HEK293 (cell line): ENCODE data around the gene CC2D2A.

Source experiments
- KLF10 ChIP-seq: fragments of 450-650 bp; IDR thresholded peaks from 2 replicates; pipeline ENCODE4 v1.5.1; 2018; ENCODE audit warnings: missing biosample characterization, mild to moderate bottlenecking, missing genetic modification characterization
- MYNN ChIP-seq: fragments of 450-650 bp; formaldehyde crosslinking; IDR thresholded peaks from 2 replicates; pipeline ENCODE4 v1.5.1; 2016; ENCODE audit warnings: missing biosample characterization, missing genetic modification characterization, borderline replicate concordance
- ZEB2 ChIP-seq: fragments of 450-650 bp; formaldehyde crosslinking; IDR thresholded peaks from 2 replicates; pipeline ENCODE4 v1.5.1; 2016; ENCODE audit warnings: missing biosample characterization, missing genetic modification characterization
- ZFHX2 ChIP-seq: fragments of 450-650 bp; formaldehyde crosslinking; conservative IDR thresholded peaks from 2 replicates; pipeline ENCODE4 v1.5.1; 2016; ENCODE audit warnings: missing biosample characterization, missing genetic modification characterization
- ZNF114 ChIP-seq: fragments of 450-650 bp; formaldehyde crosslinking; IDR thresholded peaks from 2 replicates; pipeline ENCODE4 v1.5.0; 2017; ENCODE audit warnings: missing biosample characterization, missing genetic modification characterization
- ZNF266 ChIP-seq: fragments of 450-650 bp; formaldehyde crosslinking; IDR thresholded peaks from 2 replicates; pipeline ENCODE4 v1.5.1; 2016; ENCODE audit warnings: missing biosample characterization, missing genetic modification characterization, low read depth
- ZNF274 ChIP-seq, 2 experiments: fragments of 200-500 bp in 1 of 2; fragments of 450-650 bp in 1 of 2; sonication (Bioruptor generic) in 1 of 2; formaldehyde crosslinking in 1 of 2; IDR thresholded peaks; 2 replicates each; pipeline versions ENCODE4 v1.5.1 to v1.6.1; 2014 to 2016; ENCODE audit warnings: borderline replicate concordance in 1 of 2, inconsistent platforms in 1 of 2, low read length in 1 of 2, missing biosample characterization in 1 of 2, missing genetic modification characterization in 1 of 2
- ZNF549 ChIP-seq: fragments of 450-650 bp; IDR thresholded peaks from 2 replicates; pipeline ENCODE4 v1.5.1; 2018; ENCODE audit warnings: missing biosample characterization, missing genetic modification characterization, mild to moderate bottlenecking, inconsistent platforms, moderate library complexity
- ZSCAN16 ChIP-seq: fragments of 450-650 bp; formaldehyde crosslinking; IDR thresholded peaks from 2 replicates; pipeline ENCODE4 v1.5.1; 2016; ENCODE audit warnings: missing biosample characterization, missing genetic modification characterization
- TF ChIP-seq, protein P1 (sequence below): fragments of 450-650 bp; formaldehyde crosslinking; IDR thresholded peaks from 2 replicates; pipeline ENCODE4 v1.5.1; 2016; ENCODE audit warnings: missing biosample characterization, missing genetic modification characterization

DNA sequence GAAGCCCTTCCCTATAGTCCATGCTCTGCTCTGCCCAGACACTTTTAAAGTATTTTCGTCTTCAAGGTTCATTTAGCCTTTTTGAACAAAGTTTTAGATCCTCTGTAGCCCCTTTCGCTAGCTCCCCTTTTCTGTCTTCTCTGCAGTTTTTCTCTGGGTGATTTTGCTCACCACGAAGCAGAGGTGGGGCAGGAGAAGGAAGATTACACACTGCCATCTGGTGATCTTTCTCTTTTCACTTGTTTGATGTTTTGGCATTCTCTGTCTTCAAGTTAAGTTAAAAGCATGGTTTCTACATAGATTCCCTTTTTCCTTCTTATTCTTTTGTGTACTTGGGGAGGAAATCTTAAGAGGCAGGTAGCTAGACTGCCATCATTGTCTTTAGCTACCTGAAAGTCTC is 43.9 kb downstream of the CC2D2A start:
- TF ChIP-seq, protein P1, sequence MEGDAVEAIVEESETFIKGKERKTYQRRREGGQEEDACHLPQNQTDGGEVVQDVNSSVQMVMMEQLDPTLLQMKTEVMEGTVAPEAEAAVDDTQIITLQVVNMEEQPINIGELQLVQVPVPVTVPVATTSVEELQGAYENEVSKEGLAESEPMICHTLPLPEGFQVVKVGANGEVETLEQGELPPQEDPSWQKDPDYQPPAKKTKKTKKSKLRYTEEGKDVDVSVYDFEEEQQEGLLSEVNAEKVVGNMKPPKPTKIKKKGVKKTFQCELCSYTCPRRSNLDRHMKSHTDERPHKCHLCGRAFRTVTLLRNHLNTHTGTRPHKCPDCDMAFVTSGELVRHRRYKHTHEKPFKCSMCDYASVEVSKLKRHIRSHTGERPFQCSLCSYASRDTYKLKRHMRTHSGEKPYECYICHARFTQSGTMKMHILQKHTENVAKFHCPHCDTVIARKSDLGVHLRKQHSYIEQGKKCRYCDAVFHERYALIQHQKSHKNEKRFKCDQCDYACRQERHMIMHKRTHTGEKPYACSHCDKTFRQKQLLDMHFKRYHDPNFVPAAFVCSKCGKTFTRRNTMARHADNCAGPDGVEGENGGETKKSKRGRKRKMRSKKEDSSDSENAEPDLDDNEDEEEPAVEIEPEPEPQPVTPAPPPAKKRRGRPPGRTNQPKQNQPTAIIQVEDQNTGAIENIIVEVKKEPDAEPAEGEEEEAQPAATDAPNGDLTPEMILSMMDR (tag by site-specific recombination): no peak
- TF ChIP-seq ZEB2 (tag by site-specific recombination) (no peak), ZSCAN16 (tag by site-specific recombination) (no peak), ZFHX2 (no peak), ZNF114 (no peak), ZNF266 (no peak), MYNN (tag by site-specific recombination) (no peak), ZNF549 (tag by site-specific recombination) (no peak), KLF10 (tag by site-specific recombination) (no peak), ZNF274 (IDR thresholded peaks at IDR 0.05; ENCODE audit: low read length) (no peak), ZNF274 (tag by site-specific recombination; IDR thresholded peaks at IDR 0.05; ENCODE audit: borderline replicate concordance) (no peak)
